HG03457 (cell line): ENCODE measurements around the gene NLGN1.
"Not testable (repeated sequence)": the region's sequence is repeated elsewhere in the genome, so short reads cannot be mapped to it uniquely, and the experiment has no call there.

Source experiments
- ATAC-seq: cut with Tn5 transposase; IDR thresholded peaks from one replicate; pipeline ENCODE4 v1.9.1; 2021; ENCODE audit warnings: moderate number of reproducible peaks; ENCODE audit not compliant: unreplicated experiment

NLGN1 gene

GRCh38 chr3:173397161-173398110 lies at the start of gene NLGN1:
Gene NLGN1 (plus strand): TSS chr3:173397744.
- no peak for ATAC-seq

- ATAC-seq = no peak
Measured at GRCh38 chr3:173351886-173352285, 45.7 kb upstream of the NLGN1 start.

- ATAC-seq = not testable (repeated sequence)
Measured at GRCh38 chr3:173353137-173353536, 44.4 kb upstream of the NLGN1 start.

GRCh38 chr3:173354124-173354523 lies 43.4 kb upstream of the NLGN1 start:
- no peak for ATAC-seq

GRCh38 chr3:173371848-173372487 lies 25.6 kb upstream of the NLGN1 start:
- ATAC-seq = no peak

GRCh38 chr3:173380681-173381080 lies 16.9 kb upstream of the NLGN1 start:
- no peak for ATAC-seq

- not testable (repeated sequence) for ATAC-seq
Measured at GRCh38 chr3:173381936-173382335, 15.6 kb upstream of the NLGN1 start.

- peak; percentile 37 for ATAC-seq
Measured at GRCh38 chr3:173395073-173395411, 2.5 kb upstream of the NLGN1 start.

GRCh38 chr3:173395412-173396181 lies 1.9 kb upstream of the NLGN1 start:
- ATAC-seq = peak; percentile 97

- no peak for ATAC-seq
Measured at GRCh38 chr3:173396191-173397041, 1.1 kb upstream of the NLGN1 start.

GRCh38 chr3:173398111-173398479 lies 551 bp downstream of the NLGN1 start:
- ATAC-seq = no peak

GRCh38 chr3:173399044-173399443 lies 1.5 kb downstream of the NLGN1 start:
- ATAC-seq = no peak

GRCh38 chr3:173401369-173401768 lies 3.8 kb downstream of the NLGN1 start:
- no peak for ATAC-seq

GRCh38 chr3:173402656-173403055 lies 5.1 kb downstream of the NLGN1 start:
- ATAC-seq = no peak

- no peak for ATAC-seq
Measured at GRCh38 chr3:173403376-173403775, 5.8 kb downstream of the NLGN1 start.

GRCh38 chr3:173404156-173404555 lies 6.6 kb downstream of the NLGN1 start:
- no peak for ATAC-seq

- no peak for ATAC-seq
Measured at GRCh38 chr3:173410436-173410835, 12.9 kb downstream of the NLGN1 start.

GRCh38 chr3:173410849-173411248 lies 13.3 kb downstream of the NLGN1 start:
- no peak for ATAC-seq

- no peak for ATAC-seq
Measured at GRCh38 chr3:173411375-173411973, 13.9 kb downstream of the NLGN1 start.

GRCh38 chr3:173416070-173416469 lies 18.5 kb downstream of the NLGN1 start:
- no peak for ATAC-seq
